IPS-NIHi7 (cell line): ENCODE measurements around the gene CCDC30.

Experiments used
- DNase-seq: peaks from one replicate; pipeline ENCODE4 v3.0.0; 2012; ENCODE audit warnings: mixed read lengths; ENCODE audit errors: extremely low spot score

Gene CCDC30

GRCh38 chr1:42691157-42691498 is 228.0 kb downstream of the CCDC30 start:
- no peak for DNase-seq

GRCh38 chr1:42692461-42692860 is 229.4 kb downstream of the CCDC30 start:
- DNase-seq, result no peak

- no peak for DNase-seq
Observed at GRCh38 chr1:42692911-42693310, 229.8 kb downstream of the CCDC30 start.

GRCh38 chr1:42698081-42698813 is 235.2 kb downstream of the CCDC30 start:
- no peak for DNase-seq

- no peak for DNase-seq
Observed at GRCh38 chr1:42700006-42700405, 236.9 kb downstream of the CCDC30 start.

- DNase-seq, result no peak
Observed at GRCh38 chr1:42703888-42704464, 240.9 kb downstream of the CCDC30 start.
